Duodenal mucosa (tissue), 2 donors: ENCODE measurements around the gene TIPRL.

Source experiments
- H3K27ac ChIP-seq: one replicate; pipeline ENCODE4 v1.7.0; 2013; ENCODE audit warnings: low read depth, low read length
- H3K27me3 ChIP-seq, 2 donors: one replicate each; pipeline ENCODE4 v1.7.0; 2013; ENCODE audit warnings: low read length in 2 of 2, control low read depth in 1 of 2; ENCODE audit not compliant: insufficient read depth in 2 of 2, control insufficient read depth in 1 of 2
- H3K36me3 ChIP-seq, 2 donors: one replicate each; pipeline ENCODE4 v1.7.0; 2013; ENCODE audit warnings: low read length in 2 of 2, control low read depth in 1 of 2; ENCODE audit not compliant: insufficient read depth in 2 of 2, control insufficient read depth in 1 of 2
- H3K4me1 ChIP-seq, 2 donors: one replicate each; pipeline ENCODE4 v1.7.0; 2013; ENCODE audit warnings: low read length in 2 of 2, control low read depth in 1 of 2; ENCODE audit not compliant: insufficient read depth in 2 of 2, control insufficient read depth in 1 of 2
- H3K4me3 ChIP-seq, 2 donors: one replicate each; pipeline ENCODE4 v1.7.0; 2013; ENCODE audit warnings: low read length in 2 of 2, low read depth in 1 of 2
- H3K9ac ChIP-seq, 2 donors: one replicate each; pipeline ENCODE4 v1.7.0; 2013; ENCODE audit warnings: low read length in 2 of 2, low read depth in 1 of 2
- H3K9me3 ChIP-seq, 2 donors: one replicate each; pipeline ENCODE4 v1.7.0; 2013; ENCODE audit warnings: low read length in 2 of 2, control low read depth in 1 of 2; ENCODE audit not compliant: control insufficient read depth in 1 of 2

Gene TIPRL

DNA sequence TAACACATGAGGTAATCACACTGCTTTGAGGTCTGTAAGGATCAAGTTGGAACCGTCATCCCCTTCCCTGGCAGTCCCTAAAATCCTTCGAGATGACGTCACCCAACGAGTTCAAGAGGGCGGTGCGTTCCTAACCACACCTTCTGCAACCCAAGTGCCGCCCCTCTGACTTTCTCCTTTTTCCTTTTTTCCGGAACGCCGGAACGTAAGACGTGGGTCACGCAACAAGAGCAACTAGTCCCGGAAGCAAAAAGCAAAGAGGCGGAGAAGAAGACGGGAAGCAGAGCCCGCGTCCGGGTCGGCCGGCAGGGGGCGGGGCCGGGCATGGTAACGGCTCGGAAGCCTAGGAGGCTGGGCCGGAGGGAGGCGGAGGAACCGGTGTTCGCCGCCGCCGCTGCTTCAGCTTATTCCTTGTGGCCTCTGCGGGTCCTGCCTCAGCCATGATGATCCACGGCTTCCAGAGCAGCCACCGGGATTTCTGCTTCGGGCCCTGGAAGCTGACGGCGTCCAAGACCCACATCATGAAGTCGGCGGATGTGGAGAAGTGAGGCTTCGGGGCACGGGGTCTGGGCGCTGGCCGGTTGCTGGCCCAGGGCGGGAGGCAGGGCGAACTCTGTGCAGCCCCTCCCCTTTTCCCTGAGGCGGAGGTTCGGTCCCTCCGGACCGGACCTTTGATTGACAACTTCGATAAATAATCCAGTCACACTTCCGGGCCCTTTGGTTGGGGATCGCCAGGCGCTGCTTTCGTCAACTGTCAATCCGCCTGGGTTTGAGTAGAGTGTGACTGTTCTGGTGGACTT is at the start of gene TIPRL:
TSS of gene TIPRL (plus strand) at position 325 of the 800 bp plus-strand sequence. CDS start at position 441, 116 bp downstream.
- Histone ChIP-seq H3K4me1 (peaks cover 8 to 17% of the 10 kb centered on the region in 2 donors), H3K36me3 (no peaks in the 10 kb centered on the region), H3K27me3 (no peaks in the 10 kb centered on the region), H3K9ac (peak within 1 kb of the TSS; percentile 80 to 98), H3K9me3 (no peaks in the 10 kb centered on the region), H3K4me3 (peak within 1 kb of the TSS; percentile 84 to 96), H3K27ac (peak within 1 kb of the TSS; percentile 94)

DNA sequence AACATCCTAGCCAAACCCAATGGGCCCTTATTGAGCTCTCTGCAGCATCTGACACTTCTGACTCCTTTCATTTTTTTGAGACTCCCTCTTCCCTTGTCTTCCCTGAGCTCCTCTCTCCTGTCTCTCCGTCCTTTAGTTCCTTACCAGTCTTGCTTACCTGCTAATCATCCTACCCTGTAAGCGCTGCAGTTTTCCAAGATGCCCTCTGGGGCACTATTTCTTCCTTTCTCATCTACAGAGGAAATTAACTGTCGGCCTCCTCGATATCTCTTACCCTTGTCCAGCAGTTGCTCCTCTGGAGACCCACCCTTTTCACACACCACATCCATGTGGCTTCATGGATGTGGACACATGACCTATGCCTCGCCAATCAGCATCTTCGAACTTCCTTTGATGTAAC is 48.8 kb upstream of the TIPRL start:
- peaks cover 0 to under 1% of the 10 kb centered on the region in 2 donors for H3K4me1 ChIP-seq
- no peaks in the 10 kb centered on the region for H3K9me3 ChIP-seq
- no peak overlapping the region for H3K27ac ChIP-seq
- peaks cover 4 to 17% of the 10 kb centered on the region in 2 donors for H3K27me3 ChIP-seq
- H3K9ac ChIP-seq, result no peak overlapping the region
- no peaks in the 10 kb centered on the region for H3K36me3 ChIP-seq
- no peak overlapping the region for H3K4me3 ChIP-seq

DNA sequence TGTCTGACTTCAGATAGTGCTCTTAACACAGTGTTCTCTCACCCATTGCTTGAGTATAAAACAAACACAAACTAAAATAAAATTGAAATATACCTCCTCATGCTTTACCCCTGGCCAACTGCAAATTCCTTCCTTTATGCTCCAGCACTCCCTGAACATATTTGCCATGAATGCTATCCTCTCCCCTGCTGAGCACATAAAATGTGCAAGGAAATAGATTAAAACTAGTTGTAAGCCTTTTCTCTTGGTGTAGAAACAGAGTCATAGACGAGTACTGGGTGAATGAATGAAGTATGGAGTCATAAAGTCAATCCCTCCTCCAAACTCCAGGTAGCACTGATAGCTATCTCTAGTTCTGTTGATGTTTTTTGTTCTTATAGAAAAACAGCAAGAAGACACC is 44.6 kb upstream of the TIPRL start:
- Histone ChIP-seq H3K4me3 (no peak overlapping the region), H3K9me3 (no peaks in the 10 kb centered on the region), H3K36me3 (no peaks in the 10 kb centered on the region), H3K4me1 (peaks cover 10 to 13% of the 10 kb centered on the region in 2 donors), H3K9ac (no peak overlapping the region), H3K27ac (no peak overlapping the region), H3K27me3 (peaks cover 15 to 27% of the 10 kb centered on the region in 2 donors)

DNA sequence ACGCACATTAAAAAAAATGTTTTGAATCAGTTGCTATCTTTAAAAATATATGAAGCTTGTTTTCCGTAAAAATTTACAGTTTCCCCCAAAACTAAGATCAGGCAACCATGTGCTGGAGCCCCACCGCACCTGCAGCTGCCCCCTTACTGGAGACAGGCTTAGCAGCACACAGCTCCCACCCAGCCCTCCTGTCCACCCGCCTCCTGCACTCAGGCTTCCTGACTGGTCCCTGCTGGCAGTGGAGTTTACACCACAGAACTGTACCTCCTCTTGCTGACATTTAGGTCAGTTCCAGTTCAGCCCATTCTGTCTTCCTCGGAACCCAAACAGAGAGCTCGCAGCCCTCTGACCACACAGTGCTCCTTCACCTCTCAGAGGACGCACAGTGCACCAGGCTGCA is 44.1 kb upstream of the TIPRL start:
- Histone ChIP-seq H3K4me3 (no peak overlapping the region), H3K27ac (no peak overlapping the region), H3K4me1 (peaks cover 10 to 13% of the 10 kb centered on the region in 2 donors), H3K27me3 (peaks cover 15 to 27% of the 10 kb centered on the region in 2 donors), H3K9me3 (no peaks in the 10 kb centered on the region), H3K9ac (no peak overlapping the region), H3K36me3 (no peaks in the 10 kb centered on the region)

DNA sequence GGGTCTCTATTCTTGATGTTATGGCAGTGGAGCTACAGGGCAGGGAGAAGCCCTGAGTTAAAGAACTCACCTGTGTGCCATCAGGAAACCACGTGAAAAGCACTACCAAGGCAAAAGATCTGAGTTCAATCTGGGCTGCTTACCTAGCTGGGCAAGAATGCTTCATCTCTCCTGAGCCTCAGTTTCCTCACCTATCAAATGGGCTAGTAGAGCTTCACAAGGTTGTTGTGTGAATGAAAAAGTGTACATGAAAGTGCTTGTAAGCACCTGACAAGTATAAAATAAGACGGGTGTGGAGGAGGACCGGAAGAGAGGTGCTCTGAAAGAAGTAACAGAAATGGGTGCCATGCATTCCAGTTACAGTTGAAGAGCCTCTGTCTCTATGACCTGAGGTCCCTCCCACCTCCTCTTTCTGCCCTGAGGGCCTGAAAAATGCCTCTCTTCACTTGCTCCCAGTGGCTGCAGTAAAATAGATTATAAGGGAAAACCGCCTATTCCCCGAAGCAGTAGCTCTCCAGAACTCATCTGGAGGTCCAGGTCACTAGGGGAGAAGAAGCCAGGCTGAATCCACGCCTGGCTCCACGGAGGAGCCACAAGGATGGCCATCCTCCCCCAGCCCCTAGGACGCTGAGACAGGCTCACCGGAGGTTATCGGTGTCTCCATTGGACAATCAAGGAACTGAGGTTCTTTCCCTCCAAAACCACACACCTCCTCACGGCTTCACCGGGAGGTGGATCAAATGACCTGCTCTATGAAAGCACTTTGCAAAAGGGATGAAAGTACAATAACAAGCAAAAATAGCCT is 43.4 kb upstream of the TIPRL start:
- Histone ChIP-seq H3K9me3 (no peaks in the 10 kb centered on the region), H3K27me3 (peaks cover 15 to 27% of the 10 kb centered on the region in 2 donors), H3K4me1 (peaks cover 10 to 13% of the 10 kb centered on the region in 2 donors), H3K36me3 (no peaks in the 10 kb centered on the region), H3K9ac (peak overlapping the region in 1 of 2 donors; percentile 37), H3K27ac (no peak overlapping the region), H3K4me3 (peak overlapping the region; percentile 59 to 64)

DNA sequence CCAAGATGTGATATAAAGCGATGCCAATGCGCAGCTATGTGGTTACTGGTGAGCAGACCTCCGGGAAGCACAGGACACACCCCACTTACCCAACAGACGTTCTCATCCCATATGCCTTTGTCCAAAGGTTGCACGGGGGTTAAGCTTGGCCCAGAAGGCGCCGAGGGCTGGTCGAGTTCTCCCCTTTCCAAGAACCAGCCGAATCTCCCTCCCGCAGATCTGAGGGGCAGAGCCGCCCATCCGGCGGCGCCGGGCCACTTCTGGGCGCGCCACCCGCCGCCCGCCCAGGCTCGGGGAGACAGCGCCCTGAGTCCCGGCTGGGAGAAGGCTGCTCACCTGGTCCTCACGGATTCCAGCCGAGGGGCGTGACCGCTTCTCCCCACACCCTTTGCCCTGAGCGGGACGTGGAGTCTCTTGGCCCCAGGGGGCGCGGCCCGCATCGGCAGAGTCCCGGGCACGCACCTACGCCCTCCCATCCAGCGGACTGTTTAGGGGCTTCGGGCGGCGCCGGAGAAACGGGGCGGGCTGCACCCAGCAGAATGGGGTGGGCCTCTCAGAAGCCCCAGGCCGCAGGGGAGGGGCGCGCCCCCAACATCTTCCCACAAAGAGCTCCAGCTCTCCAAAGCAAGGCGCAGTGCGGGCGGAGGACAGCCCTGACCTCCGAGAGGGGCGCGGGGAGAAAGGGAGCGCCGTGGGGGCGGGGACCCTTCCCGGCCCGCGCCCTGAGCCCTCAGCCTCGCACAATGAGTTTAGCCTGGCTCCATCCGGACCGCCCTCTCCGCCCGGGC is 42.6 kb upstream of the TIPRL start:
- H3K27ac ChIP-seq, result no peak overlapping the region
- peaks cover 10 to 13% of the 10 kb centered on the region in 2 donors for H3K4me1 ChIP-seq
- H3K4me3 ChIP-seq, result peak overlapping the region; percentile 59 to 64
- no peaks in the 10 kb centered on the region for H3K9me3 ChIP-seq
- H3K27me3 ChIP-seq, result peaks cover 15 to 22% of the 10 kb centered on the region in 2 donors
- peak overlapping the region in 1 of 2 donors; percentile 37 for H3K9ac ChIP-seq
- no peaks in the 10 kb centered on the region for H3K36me3 ChIP-seq

DNA sequence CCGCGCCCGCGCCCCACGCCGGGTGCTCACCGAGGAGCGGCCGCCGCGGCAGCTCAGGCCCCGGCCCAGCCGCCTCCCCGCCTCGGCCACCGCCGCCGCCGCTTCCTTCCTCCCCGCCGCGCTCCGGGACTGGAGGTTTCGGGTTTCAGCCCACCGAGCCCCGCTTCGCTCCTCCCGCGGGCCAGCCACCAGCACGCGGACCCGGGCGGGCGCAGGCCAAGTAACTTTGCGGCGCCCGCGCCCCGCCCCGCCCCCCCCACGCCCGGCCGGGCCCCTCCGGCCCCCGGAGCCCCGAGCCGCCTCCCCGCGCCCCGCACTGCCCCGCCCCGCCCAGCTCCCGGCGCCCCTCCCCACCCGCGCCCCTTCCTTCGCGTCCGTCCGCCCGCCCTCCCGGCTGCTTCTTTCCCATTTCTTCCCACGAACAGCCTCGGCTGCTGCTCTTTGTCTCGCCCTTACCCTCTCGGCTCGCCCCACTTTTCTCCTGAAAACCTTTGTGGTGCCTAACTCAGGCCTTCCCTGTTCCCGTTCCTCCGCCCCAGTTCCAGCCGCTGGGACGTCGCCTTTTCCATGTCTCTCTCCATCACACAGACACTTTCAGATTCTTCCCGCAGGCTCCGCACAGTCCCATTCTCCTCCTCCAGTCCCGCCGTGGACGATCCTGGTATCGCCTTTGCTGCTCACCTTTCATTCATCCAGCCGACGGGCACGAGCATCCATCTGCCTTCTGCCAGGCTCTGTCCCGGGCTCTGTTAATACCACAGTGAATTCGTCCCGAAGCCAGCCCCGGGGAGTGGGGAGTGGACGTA is 41.9 kb upstream of the TIPRL start, which contains the start of gene GPR161:
TSS of gene GPR161 (minus strand) at position 222 of the 806 bp plus-strand sequence. CDS start 32,080 bp downstream, outside the sequence.
- Histone ChIP-seq H3K27ac (peak within 1 kb of the TSS; percentile 26), H3K27me3 (peaks cover 15 to 21% of the 10 kb centered on the region in 2 donors), H3K4me3 (peak within 1 kb of the TSS; percentile 65 to 75), H3K9ac (peak within 1 kb of the TSS; percentile 45 to 64), H3K4me1 (peaks cover 10 to 13% of the 10 kb centered on the region in 2 donors), H3K36me3 (no peaks in the 10 kb centered on the region), H3K9me3 (no peaks in the 10 kb centered on the region)

DNA sequence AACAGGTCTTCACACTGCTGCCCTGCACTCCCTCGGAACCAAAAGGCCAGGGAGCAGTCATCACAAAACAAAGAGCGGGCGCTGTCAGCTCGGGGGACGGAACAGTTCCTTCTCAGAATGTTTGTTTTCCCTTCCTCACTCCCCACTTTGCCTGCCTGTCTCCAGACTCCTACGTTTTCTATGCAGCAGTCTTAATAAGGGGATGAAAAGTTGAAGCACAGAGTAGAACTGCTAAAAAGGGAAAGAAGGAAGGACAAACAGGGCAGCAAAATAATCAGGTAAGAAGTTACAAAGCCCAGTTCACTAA is 41.3 kb upstream of the TIPRL start:
- H3K4me1 ChIP-seq, result peaks cover 10 to 13% of the 10 kb centered on the region in 2 donors
- no peaks in the 10 kb centered on the region for H3K9me3 ChIP-seq
- H3K27ac ChIP-seq, result peak overlapping the region; percentile 26
- peaks cover 15 to 21% of the 10 kb centered on the region in 2 donors for H3K27me3 ChIP-seq
- no peaks in the 10 kb centered on the region for H3K36me3 ChIP-seq
- H3K9ac ChIP-seq, result peak overlapping the region; percentile 45 to 64
- H3K4me3 ChIP-seq, result peak overlapping the region; percentile 65 to 75

DNA sequence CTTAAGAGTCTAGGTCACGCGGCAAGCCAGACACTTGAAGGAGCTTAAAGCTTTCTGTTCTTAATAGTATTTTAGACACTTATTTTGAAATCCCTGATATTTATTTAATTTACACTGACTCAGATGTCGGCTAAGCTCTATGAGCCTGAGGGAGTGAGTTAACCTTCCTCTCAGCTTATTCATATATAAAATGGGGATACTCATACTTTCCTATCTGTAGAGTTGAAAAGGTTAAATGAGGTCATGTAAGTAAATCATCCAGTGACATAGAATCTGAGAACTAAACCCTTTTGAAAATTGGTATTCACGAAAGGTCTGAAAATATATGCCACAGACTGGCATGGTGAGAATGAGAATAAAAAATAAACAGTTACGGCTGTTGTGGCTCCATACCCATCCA is 40.6 kb upstream of the TIPRL start:
- Histone ChIP-seq H3K4me3 (no peak overlapping the region), H3K27ac (no peak overlapping the region), H3K36me3 (no peaks in the 10 kb centered on the region), H3K4me1 (peaks cover 10 to 13% of the 10 kb centered on the region in 2 donors), H3K9ac (no peak overlapping the region), H3K27me3 (peaks cover 15 to 21% of the 10 kb centered on the region in 2 donors), H3K9me3 (no peaks in the 10 kb centered on the region)
